HG02884 (cell line): ENCODE data around the gene ASIC2.

ENCODE experiments used
- ATAC-seq: cut with Tn5 transposase; IDR thresholded peaks from one replicate; pipeline ENCODE4 v1.9.1; 2021; ENCODE audit warnings: mild to moderate bottlenecking, moderate library complexity; ENCODE audit not compliant: unreplicated experiment

ASIC2 gene

DNA sequence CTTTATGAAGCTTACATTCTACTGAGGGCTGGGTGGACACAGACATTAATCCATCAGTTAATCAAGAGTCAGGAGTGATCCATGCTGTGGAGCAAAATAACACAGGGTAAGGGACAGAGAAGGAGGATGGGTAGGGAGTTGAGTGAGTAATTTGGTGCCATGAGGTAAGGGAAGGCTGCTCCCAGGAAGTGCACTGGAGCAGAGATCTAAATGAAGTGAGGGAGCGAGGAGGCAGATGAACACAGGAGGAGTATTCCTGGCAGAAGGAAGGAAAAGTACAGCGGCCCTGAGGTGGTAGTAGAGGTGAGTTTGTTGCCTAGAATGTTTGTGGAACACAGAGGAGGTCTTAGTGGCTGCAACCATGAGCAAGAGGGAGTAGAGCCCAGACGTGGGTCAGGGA, 34.8 kb downstream of the ASIC2 start:
- no peak for ATAC-seq

DNA sequence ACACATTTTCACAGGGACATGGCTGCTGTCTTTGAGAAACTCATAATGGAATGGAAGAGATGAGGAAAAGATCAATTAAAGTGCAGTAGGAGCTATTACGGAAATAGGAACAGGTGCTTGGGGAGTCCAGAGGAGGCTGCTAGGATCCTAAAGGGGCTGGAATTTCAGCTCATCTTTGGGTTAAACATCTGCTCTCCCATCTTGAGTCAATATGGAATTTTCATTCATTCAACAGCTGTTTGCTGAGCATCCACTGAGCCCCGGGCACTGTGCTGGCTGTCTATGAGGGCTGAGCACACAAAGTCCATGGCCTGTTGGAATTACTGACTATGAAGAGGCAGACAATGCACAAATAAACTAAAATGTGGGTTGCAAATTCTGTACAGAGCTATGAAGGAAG, 47.9 kb downstream of the ASIC2 start:
- no peak for ATAC-seq

DNA sequence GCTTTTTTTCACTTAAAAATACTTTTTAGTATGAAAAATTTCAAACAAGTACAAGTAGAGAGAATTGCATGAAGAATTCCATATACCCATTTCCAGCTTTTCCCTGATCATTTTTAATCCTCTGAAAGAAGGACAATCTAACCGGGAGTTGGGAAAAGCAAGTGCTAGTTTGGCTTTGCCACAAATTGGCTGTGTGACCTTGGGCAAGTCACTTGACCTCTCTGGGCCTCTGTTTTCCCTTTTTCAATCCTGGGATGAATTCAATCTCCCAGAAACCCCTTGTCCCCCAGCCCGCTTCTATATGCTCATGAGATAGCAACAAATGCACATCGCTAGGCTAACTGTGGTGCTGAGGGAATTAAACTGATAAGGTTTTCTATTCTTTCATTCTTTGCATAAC, 49.4 kb downstream of the ASIC2 start:
- no peak for ATAC-seq

DNA sequence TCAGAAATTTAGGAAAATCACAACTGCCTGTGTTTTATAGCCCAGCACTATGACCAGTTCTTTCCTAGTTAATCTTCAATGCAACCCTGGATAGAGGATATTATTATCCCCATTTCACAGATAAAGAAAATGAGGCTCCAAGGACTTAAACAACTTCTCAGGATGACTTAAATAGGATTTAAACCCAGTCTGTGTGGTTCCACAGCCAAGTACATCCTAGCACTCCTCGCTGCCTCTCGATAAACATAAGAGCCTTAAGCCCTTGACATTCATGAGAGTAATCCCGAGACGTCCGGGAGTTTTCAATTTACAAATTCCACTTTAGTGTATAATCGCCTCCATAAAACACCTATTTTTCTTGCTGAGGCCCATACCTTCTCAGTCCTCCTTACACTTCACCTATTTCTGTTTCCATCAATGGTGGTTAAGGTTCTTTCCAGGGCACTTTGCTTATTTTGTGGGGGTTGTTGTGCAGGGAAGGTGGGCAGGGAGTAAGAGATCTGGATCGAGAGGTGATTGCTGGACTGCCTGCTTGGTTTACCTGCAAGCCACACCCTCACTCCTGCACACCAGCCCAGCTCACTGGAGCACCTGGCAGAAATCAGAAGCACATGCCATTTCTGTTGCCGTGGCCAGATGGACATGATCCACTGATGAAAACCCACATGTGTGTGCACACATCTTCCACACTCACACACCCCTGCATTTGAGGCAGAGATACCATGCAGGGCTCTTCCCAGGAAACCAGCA, 50.5 kb downstream of the ASIC2 start:
- ATAC-seq, result no peak

DNA sequence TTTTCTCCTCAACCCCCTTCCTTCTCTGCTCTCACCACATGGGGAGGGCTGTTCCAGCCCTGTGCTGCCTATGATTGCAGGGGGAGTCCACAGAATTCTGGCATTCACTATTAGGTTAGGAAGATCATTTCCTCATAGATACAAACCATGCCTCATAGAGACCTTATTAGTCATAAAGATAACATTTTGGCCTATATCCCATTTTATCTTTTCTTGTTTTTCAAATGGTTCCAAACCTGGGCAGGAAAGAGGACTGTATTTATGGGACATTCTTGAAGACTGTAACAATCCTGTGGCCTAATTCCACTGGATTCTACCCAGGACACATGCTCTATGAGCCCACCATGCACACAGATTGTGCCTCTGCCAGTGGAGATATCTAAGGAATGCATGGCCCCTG, 51.7 kb downstream of the ASIC2 start:
- ATAC-seq, result no peak

DNA sequence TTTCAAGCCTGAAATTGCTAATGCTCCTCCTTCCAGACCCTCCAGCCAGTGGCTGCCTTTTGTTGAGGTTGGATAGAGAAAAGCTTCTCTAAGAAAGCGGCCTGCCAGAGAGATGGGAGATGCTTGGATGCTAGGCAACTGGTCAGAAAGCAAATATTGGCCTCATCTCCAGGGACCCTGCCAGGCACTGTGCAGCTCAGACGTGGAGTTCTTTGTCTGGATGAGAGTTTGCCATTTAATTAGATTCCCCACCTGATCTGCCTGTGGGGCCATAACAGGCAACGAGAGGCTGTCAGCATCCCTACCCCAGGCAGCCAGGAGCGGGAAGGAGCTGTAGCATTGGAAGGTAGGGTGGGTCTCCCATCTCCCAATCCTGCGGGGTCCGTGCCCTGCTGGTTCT, 52.7 kb downstream of the ASIC2 start:
- ATAC-seq, result no peak

DNA sequence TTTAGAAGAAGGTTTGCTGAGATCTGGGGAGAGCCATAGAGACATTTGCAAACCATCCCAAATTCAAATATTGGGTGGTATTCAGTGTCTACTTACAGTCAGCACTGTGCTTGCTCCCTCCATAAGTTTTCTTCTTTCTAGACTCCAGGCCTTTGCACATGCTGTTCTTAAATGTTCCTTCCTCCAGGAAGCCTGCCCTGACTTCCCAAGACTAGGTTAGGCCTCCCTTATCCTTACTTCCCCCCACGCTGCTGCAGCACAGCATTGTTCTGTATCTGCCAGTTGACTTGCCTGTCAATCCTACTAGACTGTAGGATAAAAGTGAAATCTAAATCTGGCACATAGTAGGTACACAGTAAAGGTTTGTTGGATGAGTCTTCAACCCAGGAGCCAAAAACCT, 53.4 kb downstream of the ASIC2 start:
- ATAC-seq, result no peak

DNA sequence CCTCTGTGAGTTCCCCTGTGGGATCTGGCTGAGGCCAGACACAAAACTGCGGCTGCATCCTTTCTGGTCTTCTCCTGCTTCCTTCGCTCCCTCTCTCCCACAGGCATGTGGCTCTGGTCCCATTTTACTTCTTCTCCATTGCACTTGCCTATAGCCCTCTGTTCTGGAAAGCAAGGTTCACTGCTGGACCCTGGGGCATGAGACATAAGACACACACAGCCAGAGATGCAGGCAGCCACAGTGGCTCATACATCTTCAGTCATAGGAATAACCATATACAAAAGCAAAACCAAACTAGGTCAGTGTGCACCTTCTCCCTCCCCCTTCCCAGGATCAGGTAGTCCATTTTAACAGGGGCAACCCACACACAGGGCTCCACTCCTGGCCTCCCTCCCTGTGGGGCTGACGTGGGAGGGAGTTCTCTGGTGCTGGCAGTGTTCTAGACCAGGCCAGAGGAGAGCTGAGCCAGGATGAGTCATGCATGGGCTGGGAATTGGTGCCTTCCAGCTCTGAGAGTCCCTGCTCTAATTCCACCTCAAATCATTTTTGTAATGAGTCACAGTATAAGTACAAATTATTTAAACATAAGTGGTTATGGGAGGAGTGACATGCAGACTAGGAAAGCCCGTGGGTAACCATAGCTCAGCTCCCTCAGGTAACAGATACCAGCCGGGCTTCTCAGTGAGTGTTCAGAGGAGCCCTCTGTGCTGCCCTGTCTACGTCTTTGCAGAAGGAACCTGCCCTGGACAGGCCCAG, 58.0 kb downstream of the ASIC2 start:
- no peak for ATAC-seq

DNA sequence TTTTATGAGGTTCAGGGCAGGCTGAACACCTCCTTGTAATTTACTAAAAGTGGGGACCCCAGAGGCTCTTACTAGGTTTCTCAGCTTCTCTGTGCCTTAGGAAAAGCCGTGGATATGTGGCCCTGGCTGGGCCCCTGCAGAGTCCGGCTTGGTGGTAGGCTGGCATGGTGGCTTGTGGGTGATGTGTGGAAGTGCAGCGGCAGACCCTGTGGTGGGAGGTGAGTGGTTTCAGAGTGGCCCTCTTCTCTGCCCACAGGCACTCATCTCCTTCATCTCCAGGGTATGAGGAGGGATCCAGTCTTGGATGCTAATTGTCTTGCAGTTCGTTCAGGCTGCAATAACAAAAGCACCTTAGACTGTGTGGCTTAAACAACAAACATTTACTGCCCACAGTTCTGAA, 58.9 kb downstream of the ASIC2 start:
- ATAC-seq, result no peak

DNA sequence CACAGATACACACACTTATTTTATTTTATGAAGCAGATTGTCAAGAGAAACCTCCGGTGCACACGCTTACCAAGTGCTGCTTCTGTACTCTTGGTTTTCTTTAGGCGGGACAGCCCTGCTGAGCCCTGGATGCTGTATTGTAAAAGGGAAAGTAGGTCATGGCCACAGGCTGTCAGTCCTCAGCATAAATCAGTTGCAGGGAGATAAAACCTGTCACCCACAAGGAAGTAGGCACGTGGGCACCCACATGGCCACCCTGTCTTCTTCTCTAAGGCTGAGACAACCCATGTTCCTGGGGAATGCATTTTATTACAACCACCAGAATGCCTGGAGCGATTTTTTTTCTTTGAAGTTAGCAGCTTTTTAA, 59.3 kb downstream of the ASIC2 start:
- no peak for ATAC-seq

DNA sequence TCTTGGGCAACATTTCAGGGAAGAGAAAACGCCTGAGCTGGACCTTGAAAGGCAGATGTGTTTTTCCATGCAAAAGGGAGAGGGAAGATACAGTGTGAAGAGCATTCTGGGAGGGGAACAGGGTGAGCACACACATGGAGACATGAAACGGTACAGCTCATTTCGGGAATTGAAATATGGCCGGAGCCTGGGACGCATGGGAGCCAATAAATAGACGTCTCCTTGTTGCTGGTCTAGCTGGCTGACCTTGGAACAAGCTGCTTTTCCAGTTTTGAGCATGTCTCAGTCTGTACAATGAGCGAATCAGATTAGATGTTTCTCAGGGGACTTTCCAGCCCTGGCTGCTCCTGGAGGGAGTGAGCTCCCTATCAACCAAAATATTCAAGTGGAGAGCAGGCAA, 63.6 kb downstream of the ASIC2 start:
- no peak for ATAC-seq

DNA sequence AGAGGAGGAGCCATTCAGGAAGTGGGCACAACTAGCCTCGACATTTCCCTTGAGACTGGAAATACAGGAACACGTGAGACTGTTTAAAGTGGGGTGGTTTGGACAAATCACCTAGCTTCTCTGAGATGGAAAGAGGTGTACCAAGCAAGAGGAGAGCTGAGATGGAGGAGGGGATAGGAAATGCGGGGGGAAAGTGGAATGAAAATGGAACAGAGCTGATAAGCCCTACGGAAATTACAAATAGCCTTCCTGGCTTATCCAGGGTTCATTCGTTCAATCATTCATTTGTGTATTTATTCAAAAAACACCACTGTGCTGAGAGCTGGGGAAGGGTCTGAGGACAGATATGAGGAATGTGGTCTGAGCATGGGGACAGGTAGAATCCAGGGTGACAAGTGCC, 64.1 kb downstream of the ASIC2 start:
- no peak for ATAC-seq

DNA sequence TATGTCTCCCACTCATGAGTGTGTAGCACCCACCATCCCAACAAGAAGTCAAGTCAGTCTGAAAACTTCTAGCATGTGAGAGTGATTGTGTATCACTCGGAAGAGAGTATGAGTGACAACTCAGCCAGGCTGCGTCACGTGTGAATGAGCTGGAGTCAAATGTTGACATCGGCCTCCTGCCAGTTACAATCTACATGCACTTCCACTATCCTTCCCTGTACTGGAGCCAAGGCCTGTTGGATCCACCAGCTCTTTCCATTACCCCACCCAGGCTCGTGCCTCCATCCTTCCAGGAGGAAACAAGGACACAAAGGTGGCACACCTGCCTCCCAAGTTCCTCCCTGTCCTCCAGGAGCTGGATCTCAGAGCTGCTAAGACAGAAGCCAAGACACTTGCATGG, 64.5 kb downstream of the ASIC2 start:
- ATAC-seq, result no peak

DNA sequence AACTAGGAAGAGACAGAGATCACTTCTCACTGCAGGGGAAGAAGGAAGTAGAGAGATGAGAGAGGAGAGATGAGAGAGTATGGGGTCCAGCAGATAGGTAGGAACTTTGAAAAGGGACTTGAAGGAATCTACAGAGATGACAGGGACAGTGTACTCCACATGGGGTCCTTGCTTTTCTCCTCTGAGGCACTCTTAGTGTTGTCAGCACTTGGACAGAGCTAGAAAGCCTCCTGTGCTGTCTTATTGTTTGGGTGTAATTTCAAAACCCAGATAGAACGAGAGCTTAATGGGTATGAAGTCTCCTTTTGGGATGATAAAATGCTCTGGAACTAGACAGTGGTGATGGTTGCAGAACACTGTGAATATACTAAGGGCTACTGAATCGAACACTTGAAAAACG, 65.2 kb downstream of the ASIC2 start:
- ATAC-seq, result no peak

DNA sequence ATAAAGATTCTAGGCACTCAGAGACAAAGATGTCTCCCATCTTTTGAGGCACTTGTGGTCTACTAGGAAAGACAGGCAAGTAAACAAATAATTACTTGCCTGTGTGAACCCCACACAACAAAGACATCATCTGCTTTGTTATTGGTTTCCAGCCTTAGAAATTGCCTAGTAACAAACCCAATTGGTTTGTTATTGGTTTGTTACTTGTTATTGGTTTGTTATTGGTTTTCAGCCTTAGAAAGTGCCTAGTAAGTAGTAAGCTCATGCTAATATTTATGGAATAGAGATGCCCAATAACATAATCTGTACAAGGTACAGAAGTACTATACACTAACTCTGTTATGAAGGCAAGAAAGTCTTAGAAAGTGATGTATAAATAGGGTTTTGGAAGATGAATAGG, 67.1 kb downstream of the ASIC2 start:
- no peak for ATAC-seq

DNA sequence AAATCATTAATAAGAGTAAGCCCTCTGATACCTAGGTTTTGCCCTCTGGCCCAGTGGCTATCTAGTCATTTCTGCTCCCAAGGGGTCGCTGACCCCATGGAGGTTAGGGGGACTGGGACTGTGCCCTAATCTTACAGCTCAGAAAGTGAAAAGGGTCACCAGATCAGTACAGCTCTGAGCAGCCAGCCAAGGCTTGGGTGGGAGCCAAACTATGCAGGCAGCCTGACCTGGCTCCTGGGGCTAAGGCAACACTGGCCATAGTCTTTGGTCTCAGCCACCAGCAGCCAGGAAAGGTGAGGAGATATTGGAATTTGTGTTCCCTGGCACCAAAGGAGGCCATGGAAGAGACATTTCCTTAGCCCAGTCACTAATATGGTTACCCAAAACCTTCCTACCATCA, 67.6 kb downstream of the ASIC2 start:
- no peak for ATAC-seq

DNA sequence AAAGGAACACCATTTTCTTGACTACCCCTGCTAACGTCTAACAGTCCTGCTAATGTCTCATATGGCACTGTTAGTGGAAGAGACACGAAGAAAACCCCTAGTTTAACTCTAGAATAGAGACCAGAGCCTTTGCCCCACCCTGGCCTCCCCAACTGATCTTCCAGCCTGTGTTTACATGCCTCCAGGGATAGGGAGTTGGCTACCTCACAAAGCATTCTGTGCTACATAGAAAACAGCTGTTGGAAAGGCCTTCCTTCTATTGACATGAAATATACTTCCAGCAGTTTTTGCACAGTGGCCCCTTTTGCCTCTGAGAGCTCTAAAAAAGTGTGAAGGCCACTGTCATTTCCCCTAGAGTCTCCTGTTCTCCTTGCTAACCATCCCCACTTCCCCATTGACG, 73.1 kb downstream of the ASIC2 start:
- ATAC-seq, result no peak

DNA sequence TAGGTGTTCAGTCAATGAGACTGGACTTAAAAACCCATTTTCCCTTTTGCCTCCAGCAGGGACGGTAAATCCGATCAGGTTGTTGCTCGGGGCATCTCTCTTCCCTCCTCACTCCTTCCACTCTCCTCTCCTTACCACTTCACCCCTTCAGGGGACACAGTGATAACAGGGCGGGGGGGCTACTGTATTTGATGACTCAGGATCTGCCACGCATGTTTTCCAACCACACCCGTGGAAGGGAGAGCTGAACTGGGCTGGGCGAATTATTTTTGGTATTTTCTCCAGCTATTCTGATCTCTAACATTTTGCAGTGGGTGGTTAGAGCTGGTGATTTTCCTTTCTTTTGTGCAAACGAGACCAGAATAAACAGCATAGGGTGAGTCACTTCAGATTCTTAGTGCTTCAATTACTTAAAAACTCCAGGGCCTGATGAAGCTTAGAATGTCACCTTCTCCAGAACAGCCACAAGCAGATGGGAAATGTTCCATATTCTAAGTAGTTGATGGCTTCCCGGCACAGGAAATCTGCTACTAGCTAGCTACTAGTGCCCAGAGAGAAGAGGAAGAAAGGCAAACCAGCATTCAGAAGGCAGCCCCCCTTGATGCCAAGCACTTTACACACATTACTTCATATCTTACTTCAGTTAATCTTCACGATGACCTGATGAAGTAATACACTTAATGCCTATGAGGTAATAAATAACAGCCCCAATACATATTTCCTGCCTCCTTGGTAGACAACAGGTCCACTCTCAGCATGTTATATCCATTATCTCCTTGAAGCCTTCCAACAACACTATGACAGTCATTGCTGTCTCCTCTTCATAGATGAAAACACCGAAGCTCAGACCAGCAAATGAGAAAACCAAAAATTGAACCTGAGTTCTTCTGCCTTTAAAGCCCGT, 74.1 kb downstream of the ASIC2 start:
- ATAC-seq, result no peak

DNA sequence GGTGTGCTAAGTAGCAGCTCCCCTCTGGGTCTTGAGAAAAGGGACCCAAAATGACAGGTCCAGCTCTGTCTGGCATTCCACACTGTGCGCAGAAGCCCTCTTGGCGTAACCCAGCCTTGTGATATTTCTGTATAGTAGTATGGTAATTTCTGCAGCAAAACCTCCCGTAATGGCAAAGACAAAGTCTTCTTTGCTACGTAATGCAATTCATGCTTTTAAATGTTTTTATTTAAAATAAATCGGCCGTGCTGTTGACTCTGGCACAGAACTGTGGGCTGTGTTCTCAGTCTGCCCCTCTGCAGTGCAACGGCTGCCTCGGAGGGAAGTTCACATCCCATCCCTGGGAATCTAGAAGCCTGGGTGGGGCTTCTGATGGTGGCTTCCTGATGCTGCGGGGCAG, 75.2 kb downstream of the ASIC2 start:
- no peak for ATAC-seq

DNA sequence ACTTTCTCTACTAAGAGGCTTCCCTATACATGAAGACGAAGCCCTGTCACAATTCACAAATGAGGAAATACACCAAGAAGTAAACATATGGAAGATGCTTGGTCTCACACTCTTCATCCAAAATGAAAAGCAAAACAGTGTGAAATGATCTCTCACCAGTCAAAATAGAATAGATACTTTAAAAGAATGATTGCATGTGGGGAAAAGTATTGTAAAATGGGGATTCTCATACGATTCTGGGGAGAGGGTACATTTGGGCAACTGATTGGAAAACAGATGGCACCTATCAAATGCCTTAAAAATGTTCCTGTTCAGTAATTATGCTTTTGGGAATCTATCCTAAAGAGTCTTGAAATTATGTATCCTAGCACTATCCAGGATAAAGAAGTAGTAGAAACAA, 78.1 kb downstream of the ASIC2 start:
- no peak for ATAC-seq

DNA sequence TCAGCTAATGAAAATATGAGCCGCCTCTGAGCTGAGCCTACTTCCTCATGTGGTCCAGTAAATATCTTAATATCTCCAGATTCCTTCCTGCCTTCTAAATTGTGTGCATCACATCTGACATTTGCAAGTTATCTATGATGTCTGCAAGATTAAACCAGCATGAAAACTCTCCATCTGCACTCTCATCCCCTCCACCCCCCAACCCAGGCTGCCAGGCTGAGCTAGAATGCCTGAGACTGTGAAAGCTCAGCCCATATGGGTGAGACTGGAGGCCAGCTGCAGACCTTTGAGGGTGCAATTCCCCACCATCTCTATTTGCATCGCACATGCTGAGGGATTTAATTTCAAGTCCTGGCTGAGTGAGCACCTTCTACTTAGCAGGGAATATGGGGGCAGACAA, 82.8 kb downstream of the ASIC2 start:
- ATAC-seq, result no peak

DNA sequence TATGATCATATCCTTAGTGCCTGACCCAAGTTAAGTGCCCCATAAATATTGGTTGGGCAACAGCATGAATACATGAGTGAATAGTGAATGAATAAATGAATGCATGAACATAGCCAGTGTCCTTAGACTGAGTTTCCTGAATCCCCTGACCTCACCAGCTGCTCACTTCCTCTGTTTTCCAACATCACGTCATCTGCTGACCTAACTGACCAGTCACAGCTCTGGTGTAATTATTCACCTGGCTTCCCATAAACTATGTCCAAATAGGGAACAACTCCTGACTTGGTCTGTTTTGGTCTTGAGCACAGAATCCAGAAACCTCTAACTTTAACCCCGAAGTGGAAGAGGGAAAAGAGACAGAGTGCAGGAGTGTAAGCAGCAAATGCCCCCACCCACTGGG, 83.4 kb downstream of the ASIC2 start:
- ATAC-seq, result no peak
